KMS-11 (cell line): ENCODE results near the gene GPAT3.

ENCODE experiments used
- H2AFZ ChIP-seq: fragments of 200-600 bp; sonication (generic); 2 replicates; pipeline ENCODE4 v1.6.1; 2016; ENCODE audit warnings: antibody characterized with exemption, mixed run types, low read depth
- H3K27ac ChIP-seq: fragments of 200-600 bp; sonication (generic); 2 replicates; pipeline ENCODE4 v1.6.1; 2016; ENCODE audit warnings: mild to moderate bottlenecking, mixed run types
- H3K27me3 ChIP-seq: fragments of 200-600 bp; sonication (generic); 2 replicates; pipeline ENCODE4 v1.6.1; 2017; ENCODE audit warnings: mild to moderate bottlenecking, low read depth, mixed run types, moderate library complexity; ENCODE audit not compliant: insufficient read depth
- H3K36me3 ChIP-seq: fragments of 200-600 bp; sonication (generic); 2 replicates; pipeline ENCODE4 v1.6.1; 2017; ENCODE audit warnings: mild to moderate bottlenecking, mixed run types; ENCODE audit not compliant: insufficient read depth
- H3K4me1 ChIP-seq: fragments of 200-600 bp; sonication (generic); 2 replicates; pipeline ENCODE4 v1.6.1; 2016; ENCODE audit warnings: mild to moderate bottlenecking, low read depth, mixed run types; ENCODE audit not compliant: poor library complexity, severe bottlenecking
- H3K4me2 ChIP-seq: fragments of 200-600 bp; sonication (generic); 2 replicates; pipeline ENCODE4 v1.7.0; 2016; ENCODE audit warnings: mild to moderate bottlenecking, mixed run types
- H3K4me3 ChIP-seq: fragments of 200-600 bp; sonication (generic); IDR thresholded peaks from 2 replicates; pipeline ENCODE4 v1.6.1; 2017; ENCODE audit warnings: low read depth, low read length, mixed read lengths; ENCODE audit not compliant: insufficient read depth
- H3K79me2 ChIP-seq: fragments of 200-600 bp; sonication (generic); 2 replicates; pipeline ENCODE4 v1.6.1; 2016; ENCODE audit warnings: low read depth, mixed run types; ENCODE audit not compliant: insufficient read depth
- H3K9ac ChIP-seq: fragments of 200-600 bp; sonication (generic); 2 replicates; pipeline ENCODE4 v1.6.1; 2016; ENCODE audit warnings: mild to moderate bottlenecking, mixed run types
- H4K20me1 ChIP-seq: fragments of 200-600 bp; sonication (generic); 2 replicates; pipeline ENCODE4 v1.6.1; 2016; ENCODE audit warnings: mild to moderate bottlenecking, mixed run types; ENCODE audit not compliant: insufficient read depth
- CTCF ChIP-seq: fragments of 200-600 bp; sonication (generic); conservative IDR thresholded peaks from 2 replicates; pipeline ENCODE4 v1.6.1; 2017; ENCODE audit warnings: low read depth, mild to moderate bottlenecking, antibody characterized with exemption, low read length, moderate library complexity, mixed read lengths

The GPAT3 gene

GRCh38 chr4:83639849-83640493, 104.1 kb downstream of the GPAT3 start:
- H3K4me3 ChIP-seq: no peak overlapping the region
- H3K79me2 ChIP-seq: no peaks in the 10 kb centered on the region
- no peak overlapping the region for H3K27ac ChIP-seq
- H3K36me3 ChIP-seq: no peaks in the 10 kb centered on the region
- H3K9ac ChIP-seq: no peak overlapping the region
- H4K20me1 ChIP-seq: no peaks in the 10 kb centered on the region
- H3K4me2 ChIP-seq: no peak overlapping the region
- TF ChIP-seq CTCF: peak; percentile 92
- no peak overlapping the region for H2AFZ ChIP-seq
- no peaks in the 10 kb centered on the region for H3K4me1 ChIP-seq
- no peaks in the 10 kb centered on the region; the same call in 1 of the 2 replicates for H3K27me3 ChIP-seq

GRCh38 chr4:83643036-83643435, 107.1 kb downstream of the GPAT3 start:
- no peaks in the 10 kb centered on the region for H3K4me1 ChIP-seq
- H3K79me2 ChIP-seq: no peaks in the 10 kb centered on the region
- no peaks in the 10 kb centered on the region; the same call in 1 of the 2 replicates for H3K27me3 ChIP-seq
- no peak for TF ChIP-seq CTCF
- no peak overlapping the region for H3K9ac ChIP-seq
- H3K36me3 ChIP-seq: no peaks in the 10 kb centered on the region
- H3K4me3 ChIP-seq: no peak overlapping the region
- no peak overlapping the region for H3K27ac ChIP-seq
- no peak overlapping the region for H3K4me2 ChIP-seq
- no peak overlapping the region for H2AFZ ChIP-seq
- no peaks in the 10 kb centered on the region for H4K20me1 ChIP-seq

- H3K9ac ChIP-seq: no peak overlapping the region
These were observed 109.1 kb downstream of the GPAT3 start for GRCh38 chr4:83644677-83645659.

More at GRCh38 chr4:83644677-83645659, 109.1 kb downstream of the GPAT3 start:
- Histone ChIP-seq H3K79me2 (no peaks in the 10 kb centered on the region), H3K27ac (no peak overlapping the region), H3K36me3 (no peaks in the 10 kb centered on the region), H3K27me3 (no peaks in the 10 kb centered on the region; the same call in 1 of the 2 replicates), H4K20me1 (no peaks in the 10 kb centered on the region), H3K4me1 (no peaks in the 10 kb centered on the region), H3K4me2 (no peak overlapping the region), H3K4me3 (no peak overlapping the region), H2AFZ (no peak overlapping the region)
- TF ChIP-seq CTCF: peak; percentile 97
